Tibial nerve (tissue), 3 donors: ENCODE measurements around the gene CD164L2.

Experiments used
- POLR2A ChIP-seq, 2 donors: fragments of 450-650 bp; IDR thresholded peaks; one replicate each; pipeline ENCODE4 v1.6.1; 2017; ENCODE audit warnings: antibody characterized with exemption in 2 of 2, mild to moderate bottlenecking in 2 of 2, moderate library complexity in 2 of 2
- TF ChIP-seq, protein P1 (sequence below), 5 experiments: fragments of 200-600 bp in 3 of 5; fragments of 450-650 bp in 2 of 5; sonication (generic) in 3 of 5; IDR thresholded peaks; one replicate each; pipeline ENCODE4 v1.5.1; 2016 to 2019; ENCODE audit warnings: antibody characterized with exemption in 5 of 5, mild to moderate bottlenecking in 3 of 5, moderate library complexity in 2 of 5

DNA sequence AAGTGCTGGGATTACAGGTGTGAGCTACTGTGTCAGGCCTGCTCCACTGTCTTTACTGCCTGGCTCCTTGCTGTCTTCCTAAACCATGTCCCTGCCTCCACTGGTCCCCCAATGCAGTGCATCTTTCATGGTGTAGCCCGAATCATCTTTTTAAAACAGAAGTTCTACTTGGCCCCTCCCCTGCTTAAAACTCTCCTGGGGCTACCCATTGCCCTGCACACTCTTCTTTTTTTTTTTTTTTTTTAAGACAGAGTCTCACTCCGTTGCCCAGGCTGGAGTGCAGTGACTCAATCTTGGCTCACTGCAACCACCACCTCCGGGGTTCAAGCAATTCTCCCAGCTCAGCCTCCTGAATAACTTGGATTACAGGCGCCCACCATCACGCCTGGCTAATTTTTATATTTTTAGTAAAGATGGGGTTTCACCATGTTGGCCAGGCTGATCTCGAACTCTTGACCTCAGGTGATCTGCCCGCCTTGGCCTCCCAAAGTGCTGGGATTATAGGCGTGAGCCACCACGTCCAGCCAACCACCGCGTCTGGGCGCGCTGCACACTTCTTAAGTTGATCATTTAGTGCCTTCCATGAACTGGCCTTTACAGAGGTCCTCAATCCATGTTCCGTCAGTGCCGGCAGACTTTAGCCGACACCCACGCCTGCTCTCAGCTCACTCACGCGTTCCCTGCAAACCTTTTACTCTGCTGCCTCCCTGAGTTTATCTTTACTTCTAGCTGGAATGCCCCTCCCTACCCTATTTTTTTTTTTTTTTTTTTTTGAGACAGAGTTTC, 10.9 kb downstream of the CD164L2 start:
- TF ChIP-seq, protein P1, sequence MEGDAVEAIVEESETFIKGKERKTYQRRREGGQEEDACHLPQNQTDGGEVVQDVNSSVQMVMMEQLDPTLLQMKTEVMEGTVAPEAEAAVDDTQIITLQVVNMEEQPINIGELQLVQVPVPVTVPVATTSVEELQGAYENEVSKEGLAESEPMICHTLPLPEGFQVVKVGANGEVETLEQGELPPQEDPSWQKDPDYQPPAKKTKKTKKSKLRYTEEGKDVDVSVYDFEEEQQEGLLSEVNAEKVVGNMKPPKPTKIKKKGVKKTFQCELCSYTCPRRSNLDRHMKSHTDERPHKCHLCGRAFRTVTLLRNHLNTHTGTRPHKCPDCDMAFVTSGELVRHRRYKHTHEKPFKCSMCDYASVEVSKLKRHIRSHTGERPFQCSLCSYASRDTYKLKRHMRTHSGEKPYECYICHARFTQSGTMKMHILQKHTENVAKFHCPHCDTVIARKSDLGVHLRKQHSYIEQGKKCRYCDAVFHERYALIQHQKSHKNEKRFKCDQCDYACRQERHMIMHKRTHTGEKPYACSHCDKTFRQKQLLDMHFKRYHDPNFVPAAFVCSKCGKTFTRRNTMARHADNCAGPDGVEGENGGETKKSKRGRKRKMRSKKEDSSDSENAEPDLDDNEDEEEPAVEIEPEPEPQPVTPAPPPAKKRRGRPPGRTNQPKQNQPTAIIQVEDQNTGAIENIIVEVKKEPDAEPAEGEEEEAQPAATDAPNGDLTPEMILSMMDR (IDR thresholded peaks at IDR 0.05) = no peak
- TF ChIP-seq POLR2A (IDR thresholded peaks at IDR 0.05) = no peak
